ENCODE results near the gene GTF2H4.

- TF ChIP-seq CTCF (conservative IDR thresholded peaks at IDR 0.05 in 1 of 2, IDR thresholded peaks at IDR 0.05 in 1 of 2; ENCODE audit: low read depth in 1 of 2, low read length in 2 of 2) (no peak), EZH2 (IDR thresholded peaks at IDR 0.05; ENCODE audit: low read length, missing control alignments) (no peak)
These were observed 11.5 kb upstream of the GTF2H4 start for GRCh38 chr6:30896541-30896940.

Data from fibroblast of lung (primary cell).